HEK293 (cell line): Measurements from ENCODE around the gene PDGFA.

ENCODE experiments used
- GFI1B ChIP-seq: fragments of 450-650 bp; formaldehyde crosslinking; IDR thresholded peaks from 2 replicates; pipeline ENCODE4 v1.5.1; 2016; ENCODE audit warnings: missing biosample characterization, missing genetic modification characterization
- KLF8 ChIP-seq: fragments of 450-650 bp; formaldehyde crosslinking; IDR thresholded peaks from 2 replicates; pipeline ENCODE4 v1.5.1; 2016; ENCODE audit warnings: missing biosample characterization, missing genetic modification characterization
- YY1 ChIP-seq: fragments of 450-650 bp; formaldehyde crosslinking; IDR thresholded peaks from 2 replicates; pipeline ENCODE4 v1.5.1; 2018; ENCODE audit warnings: missing biosample characterization, missing genetic modification characterization
- ZBTB49 ChIP-seq: fragments of 450-650 bp; formaldehyde crosslinking; IDR thresholded peaks from 2 replicates; pipeline ENCODE4 v1.5.1; 2016; ENCODE audit warnings: missing biosample characterization, missing genetic modification characterization, low read depth
- ZNF148 ChIP-seq: fragments of 450-650 bp; formaldehyde crosslinking; IDR thresholded peaks from 2 replicates; pipeline ENCODE4 v1.5.0; 2017; ENCODE audit warnings: missing biosample characterization, missing genetic modification characterization, borderline replicate concordance
- ZNF18 ChIP-seq: fragments of 450-650 bp; formaldehyde crosslinking; IDR thresholded peaks from 2 replicates; pipeline ENCODE4 v1.5.1; 2016; ENCODE audit warnings: missing biosample characterization, missing genetic modification characterization
- ZNF19 ChIP-seq: fragments of 450-650 bp; formaldehyde crosslinking; IDR thresholded peaks from 2 replicates; pipeline ENCODE4; 2016; ENCODE audit warnings: missing biosample characterization, missing genetic modification characterization, low read depth
- ZNF274 ChIP-seq, 2 experiments: fragments of 200-500 bp in 1 of 2; fragments of 450-650 bp in 1 of 2; sonication (Bioruptor generic) in 1 of 2; formaldehyde crosslinking in 1 of 2; IDR thresholded peaks; 2 replicates each; pipeline versions ENCODE4 v1.5.1 to v1.6.1; 2014 to 2016; ENCODE audit warnings: borderline replicate concordance in 1 of 2, inconsistent platforms in 1 of 2, low read length in 1 of 2, missing biosample characterization in 1 of 2, missing genetic modification characterization in 1 of 2
- ZNF324 ChIP-seq: fragments of 450-650 bp; formaldehyde crosslinking; IDR thresholded peaks from 2 replicates; pipeline ENCODE4 v1.5.1; 2016; ENCODE audit warnings: missing biosample characterization, missing genetic modification characterization
- ZNF600 ChIP-seq: fragments of 450-650 bp; formaldehyde crosslinking; IDR thresholded peaks from 2 replicates; pipeline ENCODE4 v1.5.1; 2016; ENCODE audit warnings: missing biosample characterization, missing genetic modification characterization
- ZNF626 ChIP-seq: fragments of 450-650 bp; sonication (Bioruptor Pico); formaldehyde crosslinking; IDR thresholded peaks from 2 replicates; pipeline ENCODE4 v1.5.1; 2018; ENCODE audit warnings: missing biosample characterization, missing genetic modification characterization, inconsistent platforms
- ZNF776 ChIP-seq: fragments of 450-650 bp; formaldehyde crosslinking; IDR thresholded peaks from 2 replicates; pipeline ENCODE4 v1.5.0; 2017; ENCODE audit warnings: missing biosample characterization, missing genetic modification characterization, borderline replicate concordance
- TF ChIP-seq, protein P1 (sequence below): fragments of 450-650 bp; formaldehyde crosslinking; IDR thresholded peaks from 2 replicates; pipeline ENCODE4 v1.5.1; 2016; ENCODE audit warnings: missing biosample characterization, missing genetic modification characterization

GRCh38 chr7:449324-450019 lies 70.2 kb downstream of the PDGFA start:
- TF ChIP-seq ZNF626 (tag by site-specific recombination) (no peak), ZBTB49 (tag by site-specific recombination) (no peak), YY1 (tag by site-specific recombination) (no peak), ZNF274 (IDR thresholded peaks at IDR 0.05; ENCODE audit: low read length) (no peak), ZNF274 (tag by site-specific recombination; IDR thresholded peaks at IDR 0.05; ENCODE audit: borderline replicate concordance) (no peak), ZNF600 (tag by site-specific recombination) (no peak), ZNF19 (no peak), GFI1B (tag by site-specific recombination) (no peak), ZNF148 (tag by site-specific recombination) (no peak), ZNF324 (no peak), ZNF18 (tag by site-specific recombination) (no peak), ZNF776 (tag by site-specific recombination) (no peak), KLF8 (tag by site-specific recombination) (no peak)
- TF ChIP-seq, protein P1, sequence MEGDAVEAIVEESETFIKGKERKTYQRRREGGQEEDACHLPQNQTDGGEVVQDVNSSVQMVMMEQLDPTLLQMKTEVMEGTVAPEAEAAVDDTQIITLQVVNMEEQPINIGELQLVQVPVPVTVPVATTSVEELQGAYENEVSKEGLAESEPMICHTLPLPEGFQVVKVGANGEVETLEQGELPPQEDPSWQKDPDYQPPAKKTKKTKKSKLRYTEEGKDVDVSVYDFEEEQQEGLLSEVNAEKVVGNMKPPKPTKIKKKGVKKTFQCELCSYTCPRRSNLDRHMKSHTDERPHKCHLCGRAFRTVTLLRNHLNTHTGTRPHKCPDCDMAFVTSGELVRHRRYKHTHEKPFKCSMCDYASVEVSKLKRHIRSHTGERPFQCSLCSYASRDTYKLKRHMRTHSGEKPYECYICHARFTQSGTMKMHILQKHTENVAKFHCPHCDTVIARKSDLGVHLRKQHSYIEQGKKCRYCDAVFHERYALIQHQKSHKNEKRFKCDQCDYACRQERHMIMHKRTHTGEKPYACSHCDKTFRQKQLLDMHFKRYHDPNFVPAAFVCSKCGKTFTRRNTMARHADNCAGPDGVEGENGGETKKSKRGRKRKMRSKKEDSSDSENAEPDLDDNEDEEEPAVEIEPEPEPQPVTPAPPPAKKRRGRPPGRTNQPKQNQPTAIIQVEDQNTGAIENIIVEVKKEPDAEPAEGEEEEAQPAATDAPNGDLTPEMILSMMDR (tag by site-specific recombination) = no peak
